GM12878 (cell line): ENCODE results near the gene HIVEP3. TPM values are rescaled to one million over a fixed set of nuclear protein-coding genes. Genes with fewer than 3 reads are reported as not detected.

ENCODE experiments used
- ATF7 ChIP-seq: fragments of 450-650 bp; IDR thresholded peaks from 2 replicates; pipeline ENCODE4 v1.6.1; 2016; ENCODE audit warnings: low read depth, mild to moderate bottlenecking
- BACH1 ChIP-seq: fragments of 450-650 bp; IDR thresholded peaks from 2 replicates; pipeline ENCODE4 v1.6.1; 2017; ENCODE audit warnings: mild to moderate bottlenecking, borderline replicate concordance
- BCL11A ChIP-seq: IDR thresholded peaks from 2 replicates; pipeline ENCODE4 v1.6.1; 2011; ENCODE audit warnings: low read depth, low read length
- BCL3 ChIP-seq: IDR thresholded peaks from 2 replicates; pipeline ENCODE4 v1.6.1; 2011; ENCODE audit warnings: borderline replicate concordance, low read depth, mild to moderate bottlenecking, moderate library complexity, low read length; ENCODE audit not compliant: insufficient read depth, poor library complexity, severe bottlenecking
- BMI1 ChIP-seq: fragments of 450-650 bp; IDR thresholded peaks from 2 replicates; pipeline ENCODE4 v1.6.1; 2016; ENCODE audit warnings: mild to moderate bottlenecking, moderate library complexity, borderline replicate concordance
- BRCA1 ChIP-seq: IDR thresholded peaks from 2 replicates; pipeline ENCODE4 v1.6.1; 2011; ENCODE audit warnings: low read depth, low read length, improper control_type of control experiment
- CBX3 ChIP-seq: fragments of 200-600 bp; sonication (generic); IDR thresholded peaks from 2 replicates; pipeline ENCODE4 v1.6.1; 2016; ENCODE audit warnings: low read depth, borderline replicate concordance
- CREB1 ChIP-seq: IDR thresholded peaks from 2 replicates; pipeline ENCODE4 v1.6.1; 2012; ENCODE audit warnings: low read depth, mild to moderate bottlenecking, inconsistent platforms
- E2F4 ChIP-seq: IDR thresholded peaks from 2 replicates; pipeline ENCODE4 v1.6.1; 2012; ENCODE audit warnings: low read depth, low read length, improper control_type of control experiment
- EED ChIP-seq: sonication (generic); IDR thresholded peaks from 2 replicates; pipeline ENCODE4 v1.6.1; 2016; ENCODE audit warnings: antibody characterized with exemption, low read depth
- EGR1 ChIP-seq, 2 experiments: IDR thresholded peaks; 1 replicate in 1 of 2; 2 replicates in 1 of 2; pipeline ENCODE4 v1.6.1; 2011 to 2012; ENCODE audit warnings: low read depth in 2 of 2, low read length in 2 of 2, borderline replicate concordance in 1 of 2, mild to moderate bottlenecking in 1 of 2, moderate library complexity in 1 of 2
- ELK1 ChIP-seq: IDR thresholded peaks from 2 replicates; pipeline ENCODE4 v1.6.1; 2012; ENCODE audit warnings: low read depth, low read length, improper control_type of control experiment
- FOXM1 ChIP-seq: IDR thresholded peaks from 2 replicates; pipeline ENCODE4 v1.6.1; 2012; ENCODE audit warnings: low read depth, mild to moderate bottlenecking, inconsistent platforms, low read length, moderate library complexity
- GABPA ChIP-seq: IDR thresholded peaks from 2 replicates; pipeline ENCODE4 v1.6.1; 2014; ENCODE audit warnings: antibody characterized with exemption, low read depth, mild to moderate bottlenecking, inconsistent platforms
- IKZF2 ChIP-seq, 2 experiments: fragments of 450-650 bp; IDR thresholded peaks; 2 replicates each; pipeline ENCODE4 v1.6.1; 2017; ENCODE audit warnings: mild to moderate bottlenecking in 2 of 2, moderate library complexity in 2 of 2
- IRF4 ChIP-seq: IDR thresholded peaks from 2 replicates; pipeline ENCODE4 v1.6.1; 2011; ENCODE audit warnings: low read depth, low read length
- JUNB ChIP-seq: IDR thresholded peaks from 2 replicates; pipeline ENCODE4 v1.6.1; 2016; ENCODE audit warnings: antibody characterized with exemption, mild to moderate bottlenecking
- JUND ChIP-seq: IDR thresholded peaks from 2 replicates; pipeline ENCODE4 v1.6.1; 2012; ENCODE audit warnings: low read depth, mild to moderate bottlenecking, low read length, improper control_type of control experiment, moderate library complexity
- LARP7 ChIP-seq: fragments of 450-650 bp; IDR thresholded peaks from 2 replicates; pipeline ENCODE4 v1.6.1; 2017; ENCODE audit warnings: mild to moderate bottlenecking
- MTA3 ChIP-seq: IDR thresholded peaks from 2 replicates; pipeline ENCODE4 v1.6.1; 2012; ENCODE audit warnings: low read length, inconsistent platforms, borderline replicate concordance
- MYB ChIP-seq: fragments of 150-350 bp; IDR thresholded peaks from 2 replicates; pipeline ENCODE4 v1.6.1; 2014; ENCODE audit warnings: mild to moderate bottlenecking, low read depth, low read length, borderline replicate concordance
- NRF1 ChIP-seq: conservative IDR thresholded peaks from 2 replicates; pipeline ENCODE4 v1.6.1; 2011; ENCODE audit warnings: mild to moderate bottlenecking, low read depth, low read length, improper control_type of control experiment
- PAX5 ChIP-seq: IDR thresholded peaks from 2 replicates; pipeline ENCODE4 v1.6.1; 2011; ENCODE audit warnings: low read depth, low read length, borderline replicate concordance
- PML ChIP-seq: IDR thresholded peaks from 2 replicates; pipeline ENCODE4 v1.6.1; 2012; ENCODE audit warnings: low read length, inconsistent platforms
- RAD21 ChIP-seq: IDR thresholded peaks from 2 replicates; pipeline ENCODE4 v1.6.1; 2011; ENCODE audit warnings: mild to moderate bottlenecking, low read depth, low read length, moderate library complexity; ENCODE audit not compliant: insufficient read depth
- RELA ChIP-seq: fragments of 450-650 bp; IDR thresholded peaks from 2 replicates; pipeline ENCODE4 v1.8.0; 2014; ENCODE audit warnings: borderline replicate concordance; ENCODE audit not compliant: partially characterized antibody
- WRNIP1 ChIP-seq: IDR thresholded peaks from 2 replicates; pipeline ENCODE4 v1.6.1; 2011; ENCODE audit warnings: low read depth, low read length, improper control_type of control experiment, borderline replicate concordance
- ZNF217 ChIP-seq: fragments of 450-650 bp; IDR thresholded peaks from 2 replicates; pipeline ENCODE4 v1.6.1; 2017; ENCODE audit warnings: antibody characterized with exemption, mild to moderate bottlenecking
- polyA plus RNA-seq, 11 experiments: library from polyadenylated mRNA; depleted of rRNA in 4 of 11; unstranded in 6 of 11; stranded (reverse) in 5 of 11; fragments of >200 nt; fragmentation: Nextera tagmentation in 4 of 11; fragmentation: Illumina TruSeq in 1 of 11; extraction: Ambion mirVana in 4 of 11; extraction: Trizol in 1 of 11; gene quantifications; 1 replicate in 1 of 11; 2 replicates in 10 of 11; pipeline versions ENCODE4 v1.2.1 to v1.2.3, GENCODE V29; 2011 to 2016; ENCODE audit warnings: inconsistent platforms in 2 of 11, missing spikeins in 2 of 11, low read depth in 1 of 11
- total RNA-seq, 4 experiments: library from RNA; depleted of rRNA in 3 of 4; stranded (reverse); fragments of >200 nt in 3 of 4; fragmentation: Illumina TruSeq in 1 of 4; extraction: Trizol in 1 of 4; gene quantifications; 2 replicates each; pipeline versions ENCODE4 v1.2.1 to v1.2.3, GENCODE V29; 2013 to 2021

The HIVEP3 gene
- total and polyA plus RNA-seq, 10 of the 15 experiments (the other 5 are each of a cell fraction or from before 2014, with no cell fraction given), result 1.8 to 13.6 (median 3.8) TPM

- TF ChIP-seq EGR1 (IDR thresholded peaks at IDR 0.05; ENCODE audit: borderline replicate concordance in 1 of 2, low read depth in 2 of 2, low read length in 2 of 2) (no peak), ELK1 (no peak), ZNF217 (no peak), PAX5 (peak; percentile 53; the same call in 1 of the 2 replicates), BRCA1 (no peak), LARP7 (no peak), JUND (peak; percentile 48; the same call in 1 of the 2 replicates), NRF1 (no peak), BACH1 (peak; percentile 73; the same call in 1 of the 2 replicates), GABPA (no peak), MTA3 (0 out of 2 replicates have a peak, but pooled peaks have one; percentile 36), JUNB (peak; percentile 95), IRF4 (peak; percentile 56; the same call in 1 of the 2 replicates), FOXM1 (peak; percentile 64; the same call in 1 of the 2 replicates), BMI1 (peak; percentile 61; the same call in 1 of the 2 replicates), BCL3 (peak; percentile 64), EED (0 out of 2 replicates have a peak, but pooled peaks have one; percentile 18), WRNIP1 (no peak), CREB1 (no peak), MYB (no peak), E2F4 (no peak), ATF7 (peak; percentile 84), CBX3 (no peak), IKZF2 (IDR thresholded peaks at IDR 0.05) (peak; percentile 56 to 74; a peak in 3 of 4 replicates), BCL11A (peak; percentile 95), PML (no peak), RAD21 (no peak), RELA (peak; percentile 47)
Measured at GRCh38 chr1:41870076-41870562, 48.6 kb downstream of the HIVEP3 start (continued).
